ENCODE measurements around the gene SOX3.

- no peak for TF ChIP-seq ELF4 (IDR thresholded peaks at IDR 0.05)
- TF ChIP-seq LEF1 (IDR thresholded peaks at IDR 0.05; ENCODE audit: borderline replicate concordance): no peak
- TF ChIP-seq SP1 (IDR thresholded peaks at IDR 0.05): no peak
- TF ChIP-seq FOXM1 (IDR thresholded peaks at IDR 0.05; ENCODE audit: borderline replicate concordance): no peak
Observed at GRCh38 chrX:140500441-140500840, 4.4 kb downstream of the SOX3 start.
